Measurements from ENCODE around the gene ADGRV1. TPM values are rescaled to one million over a fixed set of nuclear protein-coding genes. Genes with fewer than 3 reads are reported as not detected.
"Not testable (repeated sequence)": the region's sequence is repeated elsewhere in the genome, so short reads cannot be mapped to it uniquely, and the experiment has no call there.

Gene ADGRV1
- total RNA-seq, 4 donors from 2014 or later = 0.28 to 6.5 (median 3.7) TPM

DNA sequence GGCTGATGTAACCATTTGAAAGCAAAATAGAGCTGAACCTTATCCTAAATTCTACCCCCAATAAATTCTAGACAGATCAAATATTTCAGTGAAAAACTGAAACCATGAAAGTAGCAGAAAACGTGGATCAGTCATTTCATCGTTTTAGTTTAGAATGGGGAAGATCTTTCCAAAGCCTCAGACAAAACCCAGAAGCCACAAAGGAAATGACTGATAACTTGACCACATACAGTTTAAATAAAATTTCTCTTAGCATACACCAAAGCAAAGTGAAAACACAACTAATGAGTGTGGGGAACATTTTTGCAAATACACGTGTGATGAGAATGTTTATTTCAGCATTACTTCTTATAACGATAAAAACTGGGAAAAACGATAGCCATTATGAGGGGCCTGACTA lies 284.8 kb downstream of the ADGRV1 start:
- TF ChIP-seq, protein P1, sequence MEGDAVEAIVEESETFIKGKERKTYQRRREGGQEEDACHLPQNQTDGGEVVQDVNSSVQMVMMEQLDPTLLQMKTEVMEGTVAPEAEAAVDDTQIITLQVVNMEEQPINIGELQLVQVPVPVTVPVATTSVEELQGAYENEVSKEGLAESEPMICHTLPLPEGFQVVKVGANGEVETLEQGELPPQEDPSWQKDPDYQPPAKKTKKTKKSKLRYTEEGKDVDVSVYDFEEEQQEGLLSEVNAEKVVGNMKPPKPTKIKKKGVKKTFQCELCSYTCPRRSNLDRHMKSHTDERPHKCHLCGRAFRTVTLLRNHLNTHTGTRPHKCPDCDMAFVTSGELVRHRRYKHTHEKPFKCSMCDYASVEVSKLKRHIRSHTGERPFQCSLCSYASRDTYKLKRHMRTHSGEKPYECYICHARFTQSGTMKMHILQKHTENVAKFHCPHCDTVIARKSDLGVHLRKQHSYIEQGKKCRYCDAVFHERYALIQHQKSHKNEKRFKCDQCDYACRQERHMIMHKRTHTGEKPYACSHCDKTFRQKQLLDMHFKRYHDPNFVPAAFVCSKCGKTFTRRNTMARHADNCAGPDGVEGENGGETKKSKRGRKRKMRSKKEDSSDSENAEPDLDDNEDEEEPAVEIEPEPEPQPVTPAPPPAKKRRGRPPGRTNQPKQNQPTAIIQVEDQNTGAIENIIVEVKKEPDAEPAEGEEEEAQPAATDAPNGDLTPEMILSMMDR (IDR thresholded peaks at IDR 0.05) = no peak
- no peak for TF ChIP-seq POLR2A (IDR thresholded peaks at IDR 0.05)
- no peak overlapping the region for H3K27ac ChIP-seq
- no peaks in the 10 kb centered on the region for H3K4me1 ChIP-seq
- no peak for DNase-seq
- H3K36me3 ChIP-seq = no peaks in the 10 kb centered on the region
- H3K27me3 ChIP-seq = no peaks in the 10 kb centered on the region
- no peak overlapping the region for H3K4me3 ChIP-seq
- H3K9me3 ChIP-seq = no peaks in the 10 kb centered on the region

DNA sequence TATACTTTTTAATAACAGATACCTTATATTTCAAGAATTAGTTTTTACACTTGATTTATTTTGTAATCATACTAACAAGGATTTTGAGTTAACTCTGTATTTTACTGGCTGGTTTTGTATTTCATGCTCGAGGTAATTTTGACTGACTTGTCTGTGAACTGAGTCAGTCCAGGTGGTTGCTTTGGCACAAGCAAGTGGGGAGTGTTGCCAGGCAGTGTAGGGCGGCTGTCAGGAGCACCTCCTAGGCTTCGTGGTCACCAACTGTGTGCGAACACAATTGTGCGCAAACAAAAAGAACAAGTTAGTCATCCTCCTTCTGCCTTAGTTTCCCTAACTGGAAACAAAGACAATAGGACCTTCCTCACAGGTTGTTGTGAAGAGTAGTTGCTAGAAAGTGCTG lies 286.3 kb downstream of the ADGRV1 start:
- no peaks in the 10 kb centered on the region for H3K9me3 ChIP-seq
- H3K36me3 ChIP-seq = no peaks in the 10 kb centered on the region
- H3K4me3 ChIP-seq = no peak overlapping the region
- no peak overlapping the region for H3K27ac ChIP-seq
- no peaks in the 10 kb centered on the region for H3K27me3 ChIP-seq
- H3K4me1 ChIP-seq = no peaks in the 10 kb centered on the region
- DNase-seq = no peak
- no peak for TF ChIP-seq POLR2A (IDR thresholded peaks at IDR 0.05)
- TF ChIP-seq, protein P1 (IDR thresholded peaks at IDR 0.05) = no peak

DNA sequence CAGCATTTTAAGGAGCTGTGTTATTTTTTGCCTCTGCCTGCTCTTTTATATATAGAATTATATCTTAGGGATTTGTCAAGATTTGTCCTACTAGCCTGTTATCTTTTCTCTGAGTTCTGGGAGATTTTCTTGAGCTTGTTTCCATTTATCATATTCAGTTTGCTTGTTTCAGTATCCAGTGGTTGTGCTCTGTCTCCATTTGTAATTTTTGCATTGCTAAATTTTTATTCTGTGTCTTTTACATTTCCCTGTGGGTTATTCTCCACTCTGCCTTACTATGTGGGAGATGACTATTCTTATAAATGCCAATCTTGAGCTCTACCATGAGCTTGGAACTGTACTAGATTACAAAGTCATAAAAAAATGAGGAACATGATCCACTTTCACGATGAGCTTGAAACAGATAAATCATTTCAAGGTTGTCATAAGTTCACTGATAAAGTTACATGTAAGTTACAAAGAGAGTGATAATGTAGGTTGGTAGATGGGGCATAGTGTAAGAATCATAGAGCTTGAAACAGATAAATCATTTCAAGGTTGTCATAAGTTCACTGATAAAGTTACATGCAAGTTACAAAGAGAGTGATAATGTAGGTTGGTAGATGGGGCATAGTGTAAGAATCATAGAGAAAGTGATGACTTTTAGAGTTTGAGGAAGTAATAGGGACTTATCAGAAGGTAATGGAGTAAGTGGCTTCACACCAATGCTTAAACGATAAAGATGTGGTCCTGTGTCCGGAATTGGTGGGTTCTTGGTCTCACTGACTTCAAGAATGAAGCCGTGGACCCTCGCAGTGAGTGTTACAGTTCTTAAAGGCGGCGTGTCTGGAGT lies 287.3 kb downstream of the ADGRV1 start:
- no peaks in the 10 kb centered on the region for H3K36me3 ChIP-seq
- H3K4me3 ChIP-seq = no peak overlapping the region
- H3K9me3 ChIP-seq = no peaks in the 10 kb centered on the region
- no peaks in the 10 kb centered on the region for H3K4me1 ChIP-seq
- no peaks in the 10 kb centered on the region for H3K27me3 ChIP-seq
- no peak overlapping the region for H3K27ac ChIP-seq
- TF ChIP-seq, protein P1 (IDR thresholded peaks at IDR 0.05) = no peak
- TF ChIP-seq POLR2A (IDR thresholded peaks at IDR 0.05) = no peak
- DNase-seq = no peak

DNA sequence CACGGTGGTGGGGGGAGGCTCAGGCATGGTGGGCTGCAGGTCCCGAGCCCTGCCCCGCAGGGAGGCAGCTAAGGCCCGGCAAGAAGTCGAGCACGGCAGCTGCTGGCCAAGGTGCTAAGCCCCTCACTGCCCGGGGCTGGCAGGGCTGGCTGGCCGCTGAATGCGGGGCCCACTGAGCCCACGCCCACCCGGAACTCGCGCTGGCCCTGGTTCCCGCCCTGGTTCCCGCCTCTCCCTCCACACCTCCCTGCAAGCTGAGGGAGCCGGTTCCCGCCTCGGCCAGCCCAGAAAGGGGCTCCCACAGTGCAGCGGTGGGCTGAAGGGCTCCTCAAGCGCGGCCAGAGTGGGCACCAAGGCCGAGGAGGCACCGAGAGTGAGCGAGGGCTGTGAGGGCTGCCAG lies 289.0 kb downstream of the ADGRV1 start:
- not testable (repeated sequence) for H3K27me3 ChIP-seq, H3K9me3 ChIP-seq, DNase-seq

DNA sequence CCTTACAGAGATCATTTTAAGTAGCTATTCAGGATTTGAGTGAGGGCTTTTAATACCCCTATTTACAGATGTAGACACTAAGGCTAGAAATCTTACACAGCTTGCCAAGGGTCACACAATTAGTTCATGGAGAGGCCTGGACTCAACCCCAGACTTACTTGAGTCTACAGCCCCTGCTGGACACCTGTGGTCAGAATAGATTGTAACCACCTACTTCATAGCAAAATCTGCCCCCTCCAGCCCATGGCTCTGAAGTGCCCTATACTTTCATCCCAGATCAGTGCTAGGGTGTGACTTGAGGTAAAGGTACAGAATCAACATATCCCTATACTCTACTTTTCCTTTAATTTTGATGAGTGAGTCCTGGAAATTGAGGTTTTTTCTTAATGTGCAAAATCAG lies 291.3 kb downstream of the ADGRV1 start:
- no peak for TF ChIP-seq POLR2A (IDR thresholded peaks at IDR 0.05)
- TF ChIP-seq, protein P1 (IDR thresholded peaks at IDR 0.05) = no peak
- no peak for DNase-seq

More for the DNA sequence above, 289.0 kb downstream of the ADGRV1 start:
- H3K36me3 ChIP-seq, H3K27ac ChIP-seq, H3K4me1 ChIP-seq, H3K4me3 ChIP-seq: not testable (repeated sequence)

DNA sequence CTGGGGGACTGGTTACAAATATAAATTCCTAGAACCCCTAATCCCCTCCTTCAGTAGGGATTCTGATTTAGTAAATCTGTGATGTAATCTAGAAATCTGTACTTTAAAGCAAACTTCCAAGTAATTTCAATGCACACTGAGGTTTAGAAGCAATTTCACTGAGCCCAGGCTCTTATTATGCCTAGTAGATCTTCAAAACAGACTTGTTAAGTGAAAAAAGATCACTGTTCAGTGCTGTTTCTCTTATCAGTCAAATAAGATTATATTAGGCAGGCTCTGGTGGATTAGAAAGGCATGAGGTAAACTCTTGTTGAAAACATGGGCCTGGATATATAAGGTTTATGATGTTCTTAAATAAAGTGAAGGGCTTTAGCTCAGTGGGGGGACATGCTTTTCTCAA lies 293.9 kb downstream of the ADGRV1 start:
- Histone ChIP-seq H3K4me3 (no peak overlapping the region), H3K27me3 (no peaks in the 10 kb centered on the region), H3K9me3 (no peaks in the 10 kb centered on the region), H3K4me1 (no peaks in the 10 kb centered on the region), H3K36me3 (no peaks in the 10 kb centered on the region), H3K27ac (no peak overlapping the region)
- TF ChIP-seq POLR2A (IDR thresholded peaks at IDR 0.05) = no peak
- TF ChIP-seq, protein P1 (IDR thresholded peaks at IDR 0.05) = no peak
- DNase-seq = no peak

More for the DNA sequence above, 291.3 kb downstream of the ADGRV1 start:
- no peaks in the 10 kb centered on the region for H3K9me3 ChIP-seq
- H3K36me3 ChIP-seq = no peaks in the 10 kb centered on the region
- H3K27me3 ChIP-seq = no peaks in the 10 kb centered on the region
- no peak overlapping the region for H3K27ac ChIP-seq
- no peaks in the 10 kb centered on the region for H3K4me1 ChIP-seq
- no peak overlapping the region for H3K4me3 ChIP-seq

Data from Peyer's patch (tissue), 4 donors.